HG03045 (cell line): ENCODE data around the gene TUBA4A.

Source experiments
- ATAC-seq: cut with Tn5 transposase; IDR thresholded peaks from one replicate; pipeline ENCODE4 v1.9.1; 2021; ENCODE audit warnings: mild to moderate bottlenecking, moderate library complexity; ENCODE audit not compliant: unreplicated experiment

The TUBA4A gene

DNA sequence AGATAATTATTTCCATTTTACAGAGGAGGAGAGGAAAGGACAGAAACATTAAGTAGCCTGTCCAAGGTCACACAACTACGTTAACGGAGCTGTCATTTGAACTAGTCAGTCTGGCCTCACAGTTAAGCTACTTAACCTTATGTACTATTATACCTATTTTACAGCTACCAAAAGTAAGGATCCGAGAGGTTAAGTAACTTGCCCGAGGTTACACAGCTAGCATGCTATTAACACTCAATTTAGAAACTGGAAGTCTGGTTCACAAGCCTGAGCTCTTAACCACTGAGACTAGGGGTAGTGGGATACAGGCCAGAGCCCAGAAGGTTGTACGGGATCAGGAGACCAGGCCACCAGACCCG lies 8.9 kb downstream of the TUBA4A start:
- ATAC-seq, result no peak

DNA sequence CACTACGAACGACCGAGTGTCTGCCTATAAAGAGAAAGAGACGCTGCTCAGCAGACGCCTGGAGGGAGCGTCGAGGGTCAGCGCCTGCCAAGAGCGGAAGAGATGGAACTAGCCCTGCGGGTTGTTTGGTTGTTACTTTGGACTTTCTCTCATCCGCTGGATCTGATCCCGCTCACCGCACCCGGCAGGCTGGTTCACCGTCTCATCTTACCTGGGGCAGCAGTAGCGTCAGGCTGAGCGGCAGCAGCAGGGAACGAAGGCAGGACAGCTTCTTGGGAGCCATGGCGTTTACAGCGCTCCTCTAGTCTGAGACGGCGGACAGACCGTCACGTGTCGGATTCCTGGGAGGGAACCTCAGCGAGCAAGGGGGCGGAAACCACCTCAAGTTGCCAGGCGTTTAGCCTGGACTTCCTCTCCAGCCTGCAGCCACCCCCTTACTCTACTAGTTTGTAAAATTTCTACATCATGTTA lies 10.4 kb downstream of the TUBA4A start:
- ATAC-seq, result no peak

GRCh38 chr2:219234331-219234730 lies 19.4 kb downstream of the TUBA4A start:
- no peak for ATAC-seq

GRCh38 chr2:219230059-219230540 lies 23.6 kb downstream of the TUBA4A start:
- no peak for ATAC-seq

GRCh38 chr2:219229305-219230058 lies 24.2 kb downstream of the TUBA4A start, which contains the start of the genes ANKZF1 and ATG9A:
Gene ANKZF1 (plus strand): TSS chr2:219229806. CDS start chr2:219230258, 452 bp downstream.
Gene ATG9A (minus strand): TSS chr2:219229636. CDS start chr2:219228024, 1,612 bp downstream.
- peak; percentile 96 for ATAC-seq

DNA sequence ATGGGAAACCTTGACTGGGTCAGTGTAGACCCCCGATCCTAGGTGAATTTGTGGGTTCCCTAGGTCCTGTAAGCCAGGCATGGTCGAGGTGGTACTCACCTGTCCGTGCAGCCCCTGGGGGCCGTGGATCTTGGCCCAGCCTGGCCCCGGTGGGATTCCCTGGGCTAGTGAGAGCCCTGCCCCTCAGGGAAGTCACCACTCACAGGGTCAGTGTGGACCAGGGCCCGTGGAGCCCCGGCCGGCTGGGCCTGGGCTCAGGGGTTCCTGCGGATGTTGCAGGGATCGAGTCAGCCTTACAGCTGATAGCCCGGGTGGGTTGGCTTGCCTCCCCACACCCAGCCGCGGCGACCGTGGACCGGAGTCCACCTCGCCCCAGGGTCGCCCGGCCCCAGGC lies 24.8 kb downstream of the TUBA4A start:
- no peak for ATAC-seq

- no peak for ATAC-seq
Measured at GRCh38 chr2:219228041-219228910, 25.4 kb downstream of the TUBA4A start.

- no peak for ATAC-seq
Measured at GRCh38 chr2:219225350-219225749, 28.4 kb downstream of the TUBA4A start.

DNA sequence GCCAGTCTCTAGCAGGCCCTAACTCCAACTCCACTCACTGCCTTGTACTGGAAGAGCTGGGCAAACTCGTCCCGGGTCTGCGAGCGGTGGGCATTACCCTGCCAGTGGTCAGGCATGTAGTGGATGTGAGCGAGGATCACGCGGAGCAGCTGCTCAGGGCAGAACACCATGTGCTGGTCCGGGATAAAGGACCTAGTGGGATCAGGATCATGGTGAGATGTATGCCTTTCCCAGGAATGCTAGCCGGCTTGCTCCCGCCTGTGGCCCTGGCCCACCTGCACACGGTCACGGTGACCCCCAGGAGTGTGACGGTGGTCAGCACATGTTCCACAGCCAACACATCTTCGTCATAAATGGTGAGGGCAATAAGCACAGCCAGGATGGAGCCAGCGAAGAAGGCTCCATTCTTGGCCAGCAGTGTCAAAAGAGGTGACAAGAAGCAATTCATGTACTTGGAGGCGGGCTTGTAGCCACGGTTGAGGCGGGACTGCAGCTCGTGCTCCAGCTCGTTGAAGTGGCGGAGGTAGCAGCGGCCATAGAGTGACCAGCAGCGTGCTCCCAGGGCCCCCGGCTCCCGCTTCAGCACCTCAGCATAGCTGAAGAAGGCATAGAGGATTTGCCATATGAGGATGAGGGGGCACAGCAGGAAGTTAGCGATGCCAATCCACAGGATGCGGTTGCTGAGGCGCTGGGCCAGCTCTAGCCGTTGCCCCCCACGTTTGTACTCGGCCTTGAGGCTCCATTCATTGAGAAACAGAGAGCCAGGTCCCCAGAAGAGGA lies 29.7 kb downstream of the TUBA4A start:
- no peak for ATAC-seq

- ATAC-seq, result no peak
Measured at GRCh38 chr2:219221957-219222518, 31.7 kb downstream of the TUBA4A start.

GRCh38 chr2:219220652-219221402 lies 32.9 kb downstream of the TUBA4A start:
- ATAC-seq, result no peak

GRCh38 chr2:219219784-219220532 lies 33.8 kb downstream of the TUBA4A start:
- no peak for ATAC-seq

GRCh38 chr2:219218732-219219701 lies 34.7 kb downstream of the TUBA4A start, which contains the start of gene ABCB6:
Gene ABCB6 (minus strand): TSS chr2:219218958. CDS start chr2:219218673, 285 bp downstream.
- ATAC-seq, result peak; percentile 67

- ATAC-seq, result peak; percentile 18
Measured at GRCh38 chr2:219218217-219218731, 35.4 kb downstream of the TUBA4A start.

- ATAC-seq, result no peak
Measured at GRCh38 chr2:219216535-219216915, 37.2 kb downstream of the TUBA4A start.

- no peak for ATAC-seq
Measured at GRCh38 chr2:219215871-219216534, 37.7 kb downstream of the TUBA4A start.

DNA sequence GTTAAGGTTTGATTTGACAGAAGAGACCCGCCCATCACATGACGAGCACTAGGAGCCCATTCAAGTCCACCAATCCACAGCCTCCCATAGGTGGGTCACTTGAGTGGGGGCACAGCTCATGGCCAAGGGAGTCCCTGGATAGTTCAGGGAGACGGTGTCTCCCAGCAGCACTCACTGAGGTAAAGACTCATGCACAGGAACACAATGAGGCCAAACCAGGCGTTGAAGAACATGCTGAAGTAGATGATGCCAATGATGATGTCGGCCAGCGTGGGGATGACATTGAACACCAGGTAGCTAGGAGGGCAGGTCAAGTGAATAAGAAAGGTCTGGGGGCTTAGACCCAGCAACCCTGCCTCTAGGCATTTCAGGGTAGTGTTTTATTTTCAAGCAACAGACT lies 38.9 kb downstream of the TUBA4A start:
- no peak for ATAC-seq
